Measurements from ENCODE around the gene TFDP1. TPM values are rescaled to one million over a fixed set of nuclear protein-coding genes. Genes with fewer than 3 reads are reported as not detected.

Gene TFDP1
- total RNA-seq, 2 donors from 2014 or later, result 50.1 to 62.4 TPM

- H3K4me1 ChIP-seq (replicated peaks), result no peaks in the 10 kb centered on the region
- H3K36me3 ChIP-seq, result no peaks in the 10 kb centered on the region
- intact Hi-C loops (cut with DNase I), result no loop called here
- H3K9me3 ChIP-seq, result no peaks in the 10 kb centered on the region
- no peak for TF ChIP-seq CTCF (IDR thresholded peaks at IDR 0.05)
- no peak for TF ChIP-seq POLR2AphosphoS5 (IDR thresholded peaks at IDR 0.05)
- TF ChIP-seq POLR2A (IDR thresholded peaks at IDR 0.05), result no peak
- DNase-seq (ENCODE audit: low spot score), result no peak
- 96% methylated on average over 27 of the region's 27 CpGs for WGBS
- H3K4me3 ChIP-seq, result no peak overlapping the region
- no peak overlapping the region for H3K27ac ChIP-seq
- H3K27me3 ChIP-seq (replicated peaks; ENCODE audit: insufficient read depth), result no peaks in the 10 kb centered on the region
Measured at GRCh38 chr13:113596321-113597200, 12.0 kb downstream of the TFDP1 start.

GRCh38 chr13:113597391-113598080, 13.0 kb downstream of the TFDP1 start:
- WGBS, result 93% methylated on average over 24 of the region's 24 CpGs
- no peaks in the 10 kb centered on the region for H3K36me3 ChIP-seq
- no peak for DNase-seq (ENCODE audit: low spot score)
- no peak overlapping the region for H3K4me3 ChIP-seq
- TF ChIP-seq POLR2AphosphoS5 (IDR thresholded peaks at IDR 0.05) (no peak), POLR2A (IDR thresholded peaks at IDR 0.05) (no peak), CTCF (IDR thresholded peaks at IDR 0.05) (no peak)
- H3K9me3 ChIP-seq, result no peaks in the 10 kb centered on the region
- H3K27me3 ChIP-seq (replicated peaks; ENCODE audit: insufficient read depth), result no peaks in the 10 kb centered on the region
- H3K4me1 ChIP-seq (replicated peaks), result no peaks in the 10 kb centered on the region
- H3K27ac ChIP-seq, result no peak overlapping the region
- intact Hi-C loops (cut with DNase I), result no loop called here

- H3K36me3 ChIP-seq, result no peaks in the 10 kb centered on the region
- intact Hi-C loops (cut with DNase I), result no loop called here
- WGBS, result 85% methylated on average over 5 of the region's 5 CpGs
- no peaks in the 10 kb centered on the region for H3K4me1 ChIP-seq (replicated peaks)
- no peak for DNase-seq (ENCODE audit: low spot score)
- no peak overlapping the region for H3K27ac ChIP-seq
- H3K27me3 ChIP-seq (replicated peaks; ENCODE audit: insufficient read depth), result no peaks in the 10 kb centered on the region
- H3K9me3 ChIP-seq, result no peaks in the 10 kb centered on the region
- TF ChIP-seq CTCF (IDR thresholded peaks at IDR 0.05), result no peak
- no peak for TF ChIP-seq POLR2A (IDR thresholded peaks at IDR 0.05)
- no peak for TF ChIP-seq POLR2AphosphoS5 (IDR thresholded peaks at IDR 0.05)
- no peak overlapping the region for H3K4me3 ChIP-seq
Measured at GRCh38 chr13:113598081-113598410, 13.5 kb downstream of the TFDP1 start.

- no peak for DNase-seq (ENCODE audit: low spot score)
- TF ChIP-seq CTCF (IDR thresholded peaks at IDR 0.05) (no peak), POLR2AphosphoS5 (IDR thresholded peaks at IDR 0.05) (no peak), POLR2A (IDR thresholded peaks at IDR 0.05) (no peak)
- WGBS, result 93% methylated on average over 13 of the region's 13 CpGs
- Histone ChIP-seq H3K4me1 (replicated peaks) (no peaks in the 10 kb centered on the region), H3K9me3 (no peaks in the 10 kb centered on the region), H3K27me3 (replicated peaks; ENCODE audit: insufficient read depth) (no peaks in the 10 kb centered on the region), H3K36me3 (no peaks in the 10 kb centered on the region), H3K4me3 (no peak overlapping the region), H3K27ac (no peak overlapping the region)
- intact Hi-C loops (cut with DNase I), result no loop called here
Measured at GRCh38 chr13:113598481-113598880, 13.9 kb downstream of the TFDP1 start.
